ENCODE results near the gene SLK. TPM values are rescaled to one million over a fixed set of nuclear protein-coding genes. Genes with fewer than 3 reads are reported as not detected.

SLK gene
- total and polyA plus RNA-seq, 2 experiments from 2014 or later = 13.8 to 43.6 TPM

GRCh38 chr10:104056619-104057273, 89.8 kb downstream of the SLK start:
- no peaks in the 10 kb centered on the region for H3K79me2 ChIP-seq
- H3K9me2 ChIP-seq (replicated peaks; ENCODE audit: insufficient read depth) = no peaks in the 10 kb centered on the region
- H3K36me3 ChIP-seq (replicated peaks; ENCODE audit: insufficient read depth, low read depth) = no peaks in the 10 kb centered on the region
- H2AFZ ChIP-seq = no peak overlapping the region
- H3K4me1 ChIP-seq (ENCODE audit: insufficient read depth) = peaks cover 6% of the 10 kb centered on the region
- no peaks in the 10 kb centered on the region for H3K9me3 ChIP-seq (ENCODE audit: low read depth)
- no peak overlapping the region for H3K4me2 ChIP-seq
- no peaks in the 10 kb centered on the region for H4K20me1 ChIP-seq (ENCODE audit: insufficient read depth, poor library complexity, severe bottlenecking)
- no peak for DNase-seq (ENCODE audit: low spot score)
- TF ChIP-seq CTCF (IDR thresholded peaks at IDR 0.05; ENCODE audit: poor library complexity) = no peak
- no peak for TF ChIP-seq EZH2 (IDR thresholded peaks at IDR 0.05; ENCODE audit: borderline replicate concordance)
- no peak for TF ChIP-seq EZH2phosphoT487 (IDR thresholded peaks at IDR 0.05; ENCODE audit: low read depth, severe bottlenecking, unreplicated experiment)
- H3K27me3 ChIP-seq = no peaks in the 10 kb centered on the region
- H3K4me3 ChIP-seq = no peak overlapping the region
- WGBS (ENCODE audit: low lambda C conversion rate, missing lambda C conversion rate) = 94% methylated on average over 14 of the region's 14 CpGs
- no peak overlapping the region for H3K27ac ChIP-seq

- no peak for DNase-seq (ENCODE audit: low spot score)
- Histone ChIP-seq H4K20me1 (ENCODE audit: insufficient read depth, poor library complexity, severe bottlenecking) (no peaks in the 10 kb centered on the region), H3K36me3 (replicated peaks; ENCODE audit: insufficient read depth, low read depth) (no peaks in the 10 kb centered on the region), H3K4me3 (no peak overlapping the region), H3K27ac (no peak overlapping the region), H3K79me2 (no peaks in the 10 kb centered on the region), H2AFZ (no peak overlapping the region), H3K27me3 (no peaks in the 10 kb centered on the region), H3K4me2 (no peak overlapping the region), H3K9me2 (replicated peaks; ENCODE audit: insufficient read depth) (no peaks in the 10 kb centered on the region), H3K9me3 (ENCODE audit: low read depth) (no peaks in the 10 kb centered on the region), H3K4me1 (ENCODE audit: insufficient read depth) (no peaks in the 10 kb centered on the region)
- TF ChIP-seq EZH2 (IDR thresholded peaks at IDR 0.05; ENCODE audit: borderline replicate concordance) = no peak
- no peak for TF ChIP-seq EZH2phosphoT487 (IDR thresholded peaks at IDR 0.05; ENCODE audit: low read depth, severe bottlenecking, unreplicated experiment)
- TF ChIP-seq CTCF (IDR thresholded peaks at IDR 0.05; ENCODE audit: poor library complexity) = no peak
- 76% methylated on average over 6 of the region's 6 CpGs for WGBS (ENCODE audit: low lambda C conversion rate, missing lambda C conversion rate)
These were observed 90.8 kb downstream of the SLK start for GRCh38 chr10:104057717-104058116.

- Histone ChIP-seq H3K4me2 (no peak overlapping the region), H3K9me2 (replicated peaks; ENCODE audit: insufficient read depth) (no peaks in the 10 kb centered on the region), H3K79me2 (no peaks in the 10 kb centered on the region), H3K4me3 (no peak overlapping the region), H2AFZ (no peak overlapping the region), H3K36me3 (replicated peaks; ENCODE audit: insufficient read depth, low read depth) (no peaks in the 10 kb centered on the region), H4K20me1 (ENCODE audit: insufficient read depth, poor library complexity, severe bottlenecking) (no peaks in the 10 kb centered on the region), H3K27ac (no peak overlapping the region), H3K27me3 (no peaks in the 10 kb centered on the region), H3K4me1 (ENCODE audit: insufficient read depth) (no peaks in the 10 kb centered on the region), H3K9me3 (ENCODE audit: low read depth) (no peaks in the 10 kb centered on the region)
- peak; percentile 32 for DNase-seq (ENCODE audit: low spot score)
- TF ChIP-seq CTCF (IDR thresholded peaks at IDR 0.05; ENCODE audit: poor library complexity) (no peak), EZH2 (IDR thresholded peaks at IDR 0.05; ENCODE audit: borderline replicate concordance) (no peak), EZH2phosphoT487 (IDR thresholded peaks at IDR 0.05; ENCODE audit: low read depth, severe bottlenecking, unreplicated experiment) (no peak)
- WGBS (ENCODE audit: low lambda C conversion rate, missing lambda C conversion rate) = 61% methylated on average over 4 of the region's 4 CpGs
These were observed 92.4 kb downstream of the SLK start for GRCh38 chr10:104059364-104059763.
